Adrenal gland (tissue), 12 donors: ENCODE data around the gene GCG. TPM values are rescaled to one million over a fixed set of nuclear protein-coding genes. Genes with fewer than 3 reads are reported as not detected.

Source experiments
- DNase-seq, 7 donors: peaks; one replicate each; pipeline ENCODE4 v3.0.0-alpha.2; 2019 to 2020
- H3K27ac ChIP-seq, 5 donors: fragments of 200-600 bp; sonication (generic) in 4 of 5; 1 replicate in 3 of 5; 2 replicates in 2 of 5; pipeline versions ENCODE4 v1.5.1 to v1.8.0; 2016 to 2020; ENCODE audit warnings: mild to moderate bottlenecking in 1 of 5
- H3K27me3 ChIP-seq: fragments of 200-600 bp; 2 replicates; pipeline ENCODE4 v1.8.0; 2021
- H3K36me3 ChIP-seq, 2 donors: fragments of 200-600 bp; replicated peaks in 1 of 2; 1 replicate in 1 of 2; 2 replicates in 1 of 2; pipeline versions ENCODE4 v1.5.1 to v1.8.0; 2018 to 2022
- H3K4me1 ChIP-seq, 2 donors: fragments of 200-600 bp; replicated peaks in 1 of 2; 1 replicate in 1 of 2; 2 replicates in 1 of 2; pipeline versions ENCODE4 v1.5.1 to v1.8.0; 2018 to 2021
- H3K4me3 ChIP-seq, 4 donors: fragments of 200-600 bp; sonication (generic) in 3 of 4; one replicate each; pipeline ENCODE4 v1.5.1; 2016 to 2018
- H3K9me3 ChIP-seq, 3 donors: fragments of 200-600 bp; sonication (generic) in 1 of 3; replicated peaks in 1 of 3; 1 replicate in 2 of 3; 2 replicates in 1 of 3; pipeline versions ENCODE4 v1.5.1 to v1.8.0; 2016 to 2021
- POLR2A ChIP-seq, 2 donors: fragments of 450-650 bp; IDR thresholded peaks; one replicate each; pipeline ENCODE4 v1.6.1; 2017; ENCODE audit warnings: antibody characterized with exemption in 2 of 2, mild to moderate bottlenecking in 2 of 2, moderate library complexity in 1 of 2
- WGBS, 4 donors: extraction: QIAGEN DNeasy Blood & Tissue Kit in 2 of 4; methylation state at CpG; one replicate each; pipeline versions ENCODE4 v1.1.5 to v1.1.7; 2013 to 2017; 5-methylcytosine and 5-hydroxymethylcytosine counted together
- intact Hi-C, 2 donors: fragments of 100-400 bp; cut with DNase I; formaldehyde crosslinking; loops; one replicate each; pipeline versions ENCODE4 v1.14.1 to v1.15.0; 2022 to 2023
- polyA plus RNA-seq, 3 donors: library from polyadenylated mRNA; stranded (reverse); fragments of 200-250 nt in 2 of 3; fragments of 350-450 nt in 1 of 3; fragmentation: Illumina TruSeq in 1 of 3; extraction: RNeasy Lipid Tissue Mini Kit (QIAGEN cat#74804) in 1 of 3; gene quantifications; one replicate each; pipeline ENCODE4 v1.2.3, GENCODE V29; 2013 to 2014
- total RNA-seq, 9 donors: library from RNA; depleted of rRNA in 4 of 9; stranded (reverse); fragments of >200 nt in 4 of 9; fragments of 120-200 nt in 1 of 9; fragmentation: NEBNext Ultra II Directional in 1 of 9; extraction: Animal tissue kit (Norgen Biotek cat#: 25700) in 1 of 9; gene quantifications; one replicate each; pipeline versions ENCODE4 v1.1.0 to v1.2.4, GENCODE V29; 2013 to 2023
- TF ChIP-seq, protein P1 (sequence below), 6 experiments: fragments of 450-650 bp in 4 of 6; fragments of 200-600 bp in 2 of 6; sonication (generic) in 1 of 6; IDR thresholded peaks; 1 replicate in 5 of 6; 2 replicates in 1 of 6; pipeline versions ENCODE4 v1.5.1 to v1.8.0; 2016 to 2021; ENCODE audit warnings: antibody characterized with exemption in 6 of 6, mild to moderate bottlenecking in 2 of 6, moderate library complexity in 1 of 6
- donor health status: healthy with polysubstance abuse.
- donor health status: Bipolar disorder and iron deficiency.
- donor health status: DM: yes; HTN: yes; CAD: no.
- donor health status: DM: no; HTN: no; CAD: no.
- donor health status: DM: no; HTN: no; CAD: no.
- donor health status: DM: yes; HTN: yes; CAD: no.

GCG gene
- total and polyA plus RNA-seq, 12 donors = 0.22 to 0.51 TPM; not detected in 10

DNA sequence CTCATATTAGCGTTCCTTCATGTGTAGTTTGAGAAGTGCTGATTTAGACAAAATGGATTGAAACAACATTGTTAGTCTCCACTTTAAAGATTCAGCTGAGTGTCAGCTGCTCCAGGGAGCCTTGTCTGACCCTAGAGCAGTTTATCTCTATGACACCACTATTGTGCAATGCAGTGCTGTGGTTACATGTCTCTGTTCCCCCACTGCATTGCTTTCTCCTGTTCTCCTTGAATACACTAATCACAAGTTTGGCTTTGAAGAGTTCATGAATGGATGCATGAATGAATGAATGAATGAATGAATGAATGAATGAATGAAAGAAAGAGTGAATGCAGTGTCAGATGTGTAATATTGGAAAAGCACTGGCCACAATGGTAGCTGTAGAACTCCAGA, 38.3 kb downstream of the GCG start:
- Histone ChIP-seq H3K27me3 (no peaks in the 10 kb centered on the region), H3K4me1 (peaks cover 19 to 22% of the 10 kb centered on the region in 2 donors), H3K27ac (no peak overlapping the region), H3K9me3 (no peaks in the 10 kb centered on the region), H3K36me3 (no peaks in the 10 kb centered on the region), H3K4me3 (no peak overlapping the region)
- TF ChIP-seq, protein P1, sequence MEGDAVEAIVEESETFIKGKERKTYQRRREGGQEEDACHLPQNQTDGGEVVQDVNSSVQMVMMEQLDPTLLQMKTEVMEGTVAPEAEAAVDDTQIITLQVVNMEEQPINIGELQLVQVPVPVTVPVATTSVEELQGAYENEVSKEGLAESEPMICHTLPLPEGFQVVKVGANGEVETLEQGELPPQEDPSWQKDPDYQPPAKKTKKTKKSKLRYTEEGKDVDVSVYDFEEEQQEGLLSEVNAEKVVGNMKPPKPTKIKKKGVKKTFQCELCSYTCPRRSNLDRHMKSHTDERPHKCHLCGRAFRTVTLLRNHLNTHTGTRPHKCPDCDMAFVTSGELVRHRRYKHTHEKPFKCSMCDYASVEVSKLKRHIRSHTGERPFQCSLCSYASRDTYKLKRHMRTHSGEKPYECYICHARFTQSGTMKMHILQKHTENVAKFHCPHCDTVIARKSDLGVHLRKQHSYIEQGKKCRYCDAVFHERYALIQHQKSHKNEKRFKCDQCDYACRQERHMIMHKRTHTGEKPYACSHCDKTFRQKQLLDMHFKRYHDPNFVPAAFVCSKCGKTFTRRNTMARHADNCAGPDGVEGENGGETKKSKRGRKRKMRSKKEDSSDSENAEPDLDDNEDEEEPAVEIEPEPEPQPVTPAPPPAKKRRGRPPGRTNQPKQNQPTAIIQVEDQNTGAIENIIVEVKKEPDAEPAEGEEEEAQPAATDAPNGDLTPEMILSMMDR (IDR thresholded peaks at IDR 0.05) = no peak
- TF ChIP-seq POLR2A (IDR thresholded peaks at IDR 0.05) = no peak
- DNase-seq = peak; percentile 50 to 76 (median 63)
- intact Hi-C loops = no loop called here
- WGBS, 4 donors = 13 to 41% (median 30%) methylated on average over 1 of the region's 1 CpG

DNA sequence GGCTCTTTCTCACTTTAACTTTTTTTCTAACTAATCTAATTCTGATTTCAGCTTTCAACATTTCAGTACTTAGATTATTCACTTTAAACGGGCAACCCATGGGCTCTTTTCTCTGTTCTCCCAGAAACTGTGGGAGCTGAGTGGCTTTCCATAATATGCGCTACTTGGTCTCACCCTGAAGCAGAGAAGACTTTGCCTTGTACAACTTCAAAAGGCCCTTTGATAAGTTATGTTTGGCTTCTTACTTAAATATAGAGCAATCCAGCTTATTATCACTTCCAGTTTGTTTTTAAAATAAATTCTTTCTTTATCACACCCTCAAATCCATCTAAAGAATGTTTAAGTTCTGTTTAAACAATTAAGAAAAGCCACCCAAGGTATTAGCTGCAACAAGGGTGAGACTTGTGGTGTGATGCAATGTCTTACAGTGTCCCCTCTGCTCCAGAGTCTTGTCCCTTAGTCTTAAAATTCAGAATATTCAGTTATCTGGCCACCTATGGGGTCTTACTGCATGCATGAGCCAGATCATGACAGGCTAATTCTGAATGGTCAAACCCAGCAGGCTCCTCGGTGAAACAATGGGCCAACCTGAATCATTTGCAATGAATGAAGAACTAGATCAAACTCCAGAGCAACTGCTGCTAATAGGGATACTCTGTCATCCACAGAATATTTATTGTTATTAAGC, 38.8 kb downstream of the GCG start:
- Histone ChIP-seq H3K36me3 (no peaks in the 10 kb centered on the region), H3K27me3 (no peaks in the 10 kb centered on the region), H3K4me3 (no peak overlapping the region), H3K9me3 (no peaks in the 10 kb centered on the region), H3K27ac (no peak overlapping the region), H3K4me1 (peaks cover 14 to 17% of the 10 kb centered on the region in 2 donors)
- no peak for TF ChIP-seq POLR2A (IDR thresholded peaks at IDR 0.05)
- TF ChIP-seq, protein P1 (IDR thresholded peaks at IDR 0.05) = no peak
- WGBS, 4 donors = 85 to 93% (median 90%) methylated on average over 3 of the region's 3 CpGs
- no peak for DNase-seq
- intact Hi-C loops = no loop called here

DNA sequence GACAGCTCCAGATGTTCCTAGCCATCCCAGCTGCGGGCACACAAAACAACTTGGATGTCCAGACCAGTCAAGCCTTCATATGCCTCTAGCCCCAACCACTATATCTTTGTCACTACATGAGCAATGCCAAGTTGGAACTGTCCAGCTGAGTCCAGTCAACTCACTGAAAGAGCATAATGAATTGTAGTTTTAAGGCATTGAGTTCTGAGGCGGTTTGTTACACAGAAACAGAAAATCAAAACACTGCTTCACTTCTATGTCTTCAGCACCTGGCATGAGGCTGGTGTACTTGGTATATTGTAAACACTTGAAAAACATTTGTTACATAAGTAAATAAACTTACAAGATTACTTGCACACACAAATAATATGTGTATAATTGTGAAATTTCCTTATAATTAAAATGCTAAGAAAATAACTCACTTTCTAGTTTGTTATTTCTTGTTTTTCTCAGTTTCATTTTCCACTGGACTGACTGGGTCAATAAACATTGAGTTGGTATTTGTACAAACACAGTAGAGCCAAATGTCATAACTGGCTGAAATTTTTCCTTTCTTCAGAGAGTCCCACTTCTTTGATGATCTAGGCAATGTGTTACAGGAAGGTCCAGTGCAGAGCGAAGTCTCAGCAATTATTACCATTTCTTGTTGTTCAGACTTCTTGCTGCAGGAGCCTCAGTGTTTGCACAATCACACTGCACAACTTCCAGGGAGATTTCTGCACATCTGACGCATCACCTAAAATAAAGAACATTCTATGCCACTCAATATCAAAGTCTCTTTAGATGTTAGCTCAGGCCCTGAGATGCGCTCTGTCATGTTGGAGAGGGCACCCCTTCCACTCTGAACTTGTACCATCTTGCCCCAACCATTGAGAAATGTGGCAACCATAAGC, 39.8 kb downstream of the GCG start:
- intact Hi-C loops = no loop called here
- no peak for DNase-seq
- no peaks in the 10 kb centered on the region for H3K27me3 ChIP-seq

More for the DNA sequence above, 39.8 kb downstream of the GCG start:
- peaks cover 12 to 16% of the 10 kb centered on the region in 2 donors for H3K4me1 ChIP-seq
- H3K36me3 ChIP-seq = no peaks in the 10 kb centered on the region
- 87 to 96% (median 88%) methylated on average over 5 of the region's 5 CpGs for WGBS, 4 donors
- no peaks in the 10 kb centered on the region for H3K9me3 ChIP-seq
- H3K4me3 ChIP-seq = no peak overlapping the region
- H3K27ac ChIP-seq = no peak overlapping the region
- TF ChIP-seq, protein P1 (IDR thresholded peaks at IDR 0.05) = no peak
- TF ChIP-seq POLR2A (IDR thresholded peaks at IDR 0.05) = no peak
